ENCODE results near the gene KLK5.

The KLK5 gene

GRCh38 chr19:50939596-50939995 is 13.2 kb downstream of the KLK5 start:
- DNase-seq (ENCODE audit: low read depth), result no peak
- no peak overlapping the region for H3K4me3 ChIP-seq (ENCODE audit: low read depth, low read length)
- no peak for TF ChIP-seq CTCF (IDR thresholded peaks at IDR 0.05; ENCODE audit: low read depth, low read length, missing control alignments)

GRCh38 chr19:50933640-50934039 is 19.2 kb downstream of the KLK5 start:
- no peak overlapping the region for H3K4me3 ChIP-seq (ENCODE audit: low read depth, low read length)
- TF ChIP-seq CTCF (IDR thresholded peaks at IDR 0.05; ENCODE audit: low read depth, low read length, missing control alignments), result no peak
- DNase-seq (ENCODE audit: low read depth), result no peak

- DNase-seq (ENCODE audit: low read depth), result no peak
- no peak overlapping the region for H3K4me3 ChIP-seq (ENCODE audit: low read depth, low read length)
Measured at GRCh38 chr19:50932690-50933083, 20.2 kb downstream of the KLK5 start.

GRCh38 chr19:50932018-50932689 is 20.7 kb downstream of the KLK5 start:
- no peak for DNase-seq (ENCODE audit: low read depth)
- no peak overlapping the region for H3K4me3 ChIP-seq (ENCODE audit: low read depth, low read length)
- TF ChIP-seq CTCF (IDR thresholded peaks at IDR 0.05; ENCODE audit: low read depth, low read length, missing control alignments), result no peak

More at GRCh38 chr19:50932690-50933083, 20.2 kb downstream of the KLK5 start:
- no peak for TF ChIP-seq CTCF (IDR thresholded peaks at IDR 0.05; ENCODE audit: low read depth, low read length, missing control alignments)

- H3K4me3 ChIP-seq (ENCODE audit: low read depth, low read length), result no peak overlapping the region
- TF ChIP-seq CTCF (IDR thresholded peaks at IDR 0.05; ENCODE audit: low read depth, low read length, missing control alignments), result no peak
Measured at GRCh38 chr19:50931023-50931422, 21.8 kb downstream of the KLK5 start.

GRCh38 chr19:50928831-50929230 is 24.0 kb downstream of the KLK5 start:
- no peak for TF ChIP-seq CTCF (IDR thresholded peaks at IDR 0.05; ENCODE audit: low read depth, low read length, missing control alignments)
- no peak for DNase-seq (ENCODE audit: low read depth)
- H3K4me3 ChIP-seq (ENCODE audit: low read depth, low read length), result no peak overlapping the region

More at GRCh38 chr19:50931023-50931422, 21.8 kb downstream of the KLK5 start:
- DNase-seq (ENCODE audit: low read depth), result no peak

- TF ChIP-seq CTCF (IDR thresholded peaks at IDR 0.05; ENCODE audit: low read depth, low read length, missing control alignments), result no peak
- no peak overlapping the region for H3K4me3 ChIP-seq (ENCODE audit: low read depth, low read length)
- DNase-seq (ENCODE audit: low read depth), result no peak
Measured at GRCh38 chr19:50926144-50926543, 26.7 kb downstream of the KLK5 start.
